Choroid plexus epithelial cell (primary cell): Measurements from ENCODE around the gene SRF.
A peak's percentile ranks its signal among the peaks of the same experiment; 100 is the strongest.

Experiments used
- DNase-seq: peaks from one replicate; pipeline ENCODE4 v3.0.0-alpha.2; 2010; ENCODE audit warnings: low read depth
- H3K4me3 ChIP-seq: 2 replicates; pipeline ENCODE4 v1.5.1; 2011; ENCODE audit warnings: low read depth, mild to moderate bottlenecking, control low read depth, low read length, moderate library complexity
- CTCF ChIP-seq: conservative IDR thresholded peaks from 2 replicates; pipeline ENCODE4 v1.5.1; 2011; ENCODE audit warnings: low read depth, mild to moderate bottlenecking, control low read depth, inconsistent platforms, low read length, moderate library complexity

SRF gene

DNA sequence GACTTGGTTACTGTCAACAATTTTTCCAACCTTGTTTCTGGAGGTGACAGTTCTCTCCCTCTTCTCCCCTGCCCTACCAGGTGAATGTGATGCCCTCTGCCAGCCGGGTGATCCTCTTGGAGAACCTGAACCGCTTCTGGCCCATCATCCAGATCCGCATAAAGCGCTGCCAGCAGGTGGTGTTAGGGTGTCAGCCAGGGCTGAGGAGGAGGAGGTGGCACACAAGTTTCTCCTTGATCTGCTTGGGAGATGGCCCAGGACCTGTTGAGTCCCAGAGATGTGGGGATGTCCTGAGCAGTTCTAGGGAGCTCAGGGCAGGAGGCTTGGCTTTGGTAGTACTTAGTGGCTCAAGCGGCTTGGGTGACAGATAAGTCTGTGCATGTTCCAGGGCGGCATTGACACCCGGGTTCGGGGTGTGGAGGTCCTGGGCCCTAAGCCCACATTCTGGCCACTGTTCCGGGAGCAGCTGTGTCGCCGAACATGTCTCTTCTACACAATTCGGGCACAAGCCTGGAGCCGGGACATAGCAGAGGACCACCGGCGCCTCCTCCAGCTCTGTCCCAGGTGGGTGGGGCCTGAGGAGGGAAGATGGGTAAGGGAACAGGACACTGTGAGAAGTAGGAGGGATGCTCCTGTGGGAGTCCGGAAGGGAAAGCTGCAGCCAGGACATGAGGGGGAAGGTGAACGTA, 32.1 kb downstream of the SRF start:
- DNase-seq = no peak
- H3K4me3 ChIP-seq = no peak overlapping the region
- TF ChIP-seq CTCF = no peak

DNA sequence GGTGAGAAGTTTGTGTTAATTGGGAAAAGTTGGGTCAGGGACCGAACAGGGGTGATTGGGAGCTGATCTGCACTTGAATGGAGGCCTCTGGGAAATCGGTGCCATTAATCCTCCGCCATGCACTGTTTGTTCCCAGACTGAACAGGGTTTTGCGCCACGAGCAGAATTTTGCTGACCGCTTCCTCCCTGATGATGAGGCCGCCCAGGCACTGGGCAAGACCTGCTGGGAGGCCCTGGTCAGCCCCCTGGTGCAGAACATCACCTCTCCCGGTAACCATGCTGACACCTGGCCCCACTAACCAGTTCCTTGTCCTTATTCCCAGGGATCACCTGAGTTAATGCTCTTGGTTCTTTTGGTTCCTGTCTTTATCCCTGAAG, 32.6 kb downstream of the SRF start:
- H3K4me3 ChIP-seq = no peak overlapping the region
- no peak for DNase-seq
- no peak for TF ChIP-seq CTCF

GRCh38 chr6:43204271-43205105, 33.4 kb downstream of the SRF start:
- H3K4me3 ChIP-seq = no peak overlapping the region
- no peak for TF ChIP-seq CTCF
- no peak for DNase-seq

DNA sequence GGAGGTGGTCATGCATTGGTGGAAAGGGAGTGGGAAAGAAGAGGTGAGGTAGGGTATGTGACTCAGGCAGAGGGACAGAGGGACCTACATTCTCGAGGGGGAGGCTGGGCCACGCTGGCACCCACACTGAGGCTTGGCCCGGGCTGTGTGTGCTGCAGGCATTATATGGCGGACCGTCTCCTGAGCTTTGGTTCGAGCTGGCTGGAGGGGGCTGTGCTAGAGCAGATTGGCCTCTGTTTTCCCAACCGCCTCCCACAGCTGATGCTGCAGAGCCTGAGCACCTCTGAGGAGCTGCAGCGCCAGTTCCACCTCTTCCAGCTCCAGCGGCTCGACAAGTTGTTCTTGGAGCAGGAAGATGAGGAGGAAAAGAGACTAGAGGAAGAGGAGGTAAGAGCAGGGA, 34.8 kb downstream of the SRF start:
- H3K4me3 ChIP-seq = no peak overlapping the region
- no peak for TF ChIP-seq CTCF

DNA sequence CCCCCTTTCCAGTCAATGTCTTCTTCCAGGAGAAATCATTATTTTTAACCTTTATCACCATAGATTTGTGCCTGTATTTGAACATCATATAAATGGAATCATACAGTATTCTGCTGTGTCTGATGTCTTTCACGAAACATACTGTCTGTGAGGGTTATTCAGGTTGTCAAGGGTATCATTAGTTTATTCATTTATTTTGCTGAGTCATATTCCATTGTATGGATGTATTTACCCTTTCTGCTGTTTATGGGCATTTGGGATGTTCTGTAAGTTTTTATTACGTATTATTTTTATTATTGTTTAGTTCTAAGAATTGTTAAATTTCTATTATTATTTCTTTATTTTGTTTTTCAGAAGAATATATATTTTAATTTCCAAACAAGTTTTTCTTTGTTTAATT, 36.2 kb downstream of the SRF start:
- DNase-seq = no peak
- TF ChIP-seq CTCF = no peak
- H3K4me3 ChIP-seq = no peak overlapping the region

More for the DNA sequence above, 34.8 kb downstream of the SRF start:
- no peak for DNase-seq

GRCh38 chr6:43211955-43212354, 40.9 kb downstream of the SRF start:
- H3K4me3 ChIP-seq = no peak overlapping the region
- no peak for DNase-seq

More at GRCh38 chr6:43211955-43212354, 40.9 kb downstream of the SRF start:
- TF ChIP-seq CTCF = peak; percentile 20
